Rectal smooth muscle tissue (tissue), 1 donor: Measurements from ENCODE around the gene COL28A1.
"Not testable (repeated sequence)": the region's sequence is repeated elsewhere in the genome, so short reads cannot be mapped to it uniquely, and the experiment has no call there.

ENCODE experiments used
- H3K27ac ChIP-seq: one replicate; pipeline ENCODE4 v1.7.0; 2013; ENCODE audit warnings: low read depth, low read length, inconsistent platforms
- H3K27me3 ChIP-seq: one replicate; pipeline ENCODE4 v1.7.0; 2013; ENCODE audit warnings: low read length; ENCODE audit not compliant: control insufficient read depth, insufficient read depth
- H3K36me3 ChIP-seq: one replicate; pipeline ENCODE4 v1.7.0; 2013; ENCODE audit warnings: low read length; ENCODE audit not compliant: control insufficient read depth, insufficient read depth
- H3K4me1 ChIP-seq: one replicate; pipeline ENCODE4 v1.7.0; 2013; ENCODE audit warnings: low read length; ENCODE audit not compliant: control insufficient read depth, insufficient read depth
- H3K4me3 ChIP-seq: one replicate; pipeline ENCODE4 v1.7.0; 2013; ENCODE audit warnings: low read length
- H3K9ac ChIP-seq: one replicate; pipeline ENCODE4 v1.7.0; 2013; ENCODE audit warnings: low read length

The COL28A1 gene

DNA sequence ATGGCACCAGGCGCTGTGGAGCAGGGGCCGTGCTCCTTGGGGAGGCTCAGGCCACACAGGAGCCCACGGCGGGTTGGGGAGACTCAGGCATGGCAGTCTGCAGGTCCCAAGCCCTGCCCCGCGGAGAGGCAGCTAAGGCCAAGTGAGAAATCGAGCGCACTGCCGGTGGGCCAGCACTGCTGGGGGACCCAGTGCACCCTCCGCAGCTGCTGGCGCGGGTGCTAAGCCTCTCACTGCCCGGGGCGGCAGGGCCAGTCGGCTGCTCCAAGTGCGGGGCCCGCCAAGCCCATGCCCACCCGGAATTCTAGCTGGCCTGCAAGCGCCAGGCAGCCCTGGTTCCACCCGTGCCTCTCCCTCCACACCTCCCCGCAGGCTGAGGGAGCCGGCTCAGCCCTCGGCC, 57.1 kb downstream of the COL28A1 start:
- H3K27me3 ChIP-seq, result no peaks in the 10 kb centered on the region
- no peaks in the 10 kb centered on the region for H3K36me3 ChIP-seq
- no peak overlapping the region for H3K27ac ChIP-seq
- no peak overlapping the region for H3K4me3 ChIP-seq
- no peaks in the 10 kb centered on the region for H3K4me1 ChIP-seq
- H3K9ac ChIP-seq, result no peak overlapping the region

GRCh38 chr7:7477641-7478040, 58.0 kb downstream of the COL28A1 start:
- not testable (repeated sequence) for H3K36me3 ChIP-seq, H3K4me3 ChIP-seq, H3K4me1 ChIP-seq, H3K9ac ChIP-seq, H3K27ac ChIP-seq, H3K27me3 ChIP-seq

DNA sequence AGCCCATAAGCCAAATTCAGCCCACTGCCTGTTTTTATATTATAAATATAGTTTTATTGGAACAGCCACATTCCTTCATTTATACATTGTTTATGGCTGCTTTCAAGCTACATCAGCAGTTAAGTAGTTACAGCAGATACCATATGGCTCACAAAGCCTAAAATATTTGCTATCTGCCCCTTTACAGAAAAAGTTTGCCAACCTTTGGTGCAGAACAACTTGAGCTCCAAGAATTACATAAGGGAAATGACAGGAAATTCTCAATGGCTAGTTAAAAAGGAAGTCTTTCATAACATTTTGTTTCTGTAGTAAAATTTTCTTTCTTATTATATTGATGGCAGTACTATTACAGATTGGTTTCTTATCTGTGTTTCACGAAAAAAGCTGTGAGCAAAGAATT, 59.3 kb downstream of the COL28A1 start:
- Histone ChIP-seq H3K9ac (no peak overlapping the region), H3K36me3 (no peaks in the 10 kb centered on the region), H3K4me3 (no peak overlapping the region), H3K27me3 (no peaks in the 10 kb centered on the region), H3K27ac (no peak overlapping the region), H3K4me1 (no peaks in the 10 kb centered on the region)

DNA sequence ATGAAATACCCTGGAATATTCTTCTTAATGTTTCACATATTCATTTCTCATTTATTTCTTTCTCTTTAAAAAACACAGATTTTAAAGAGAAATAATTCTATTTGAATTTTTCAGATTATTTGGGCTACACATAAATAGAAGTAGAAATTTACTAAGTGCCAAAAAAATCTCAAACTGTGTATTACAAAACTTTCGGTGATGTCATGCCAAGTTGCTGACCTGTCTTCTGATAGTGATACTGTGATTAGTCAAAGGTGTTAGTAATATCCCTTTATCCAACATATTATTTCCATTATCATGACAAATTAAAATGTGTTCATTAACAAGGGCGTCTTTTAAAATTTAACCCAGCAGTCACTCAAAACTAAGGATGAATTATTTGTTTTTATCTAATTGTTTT, 60.1 kb downstream of the COL28A1 start:
- Histone ChIP-seq H3K27ac (no peak overlapping the region), H3K9ac (no peak overlapping the region), H3K4me3 (no peak overlapping the region), H3K36me3 (no peaks in the 10 kb centered on the region), H3K4me1 (no peaks in the 10 kb centered on the region), H3K27me3 (no peaks in the 10 kb centered on the region)

DNA sequence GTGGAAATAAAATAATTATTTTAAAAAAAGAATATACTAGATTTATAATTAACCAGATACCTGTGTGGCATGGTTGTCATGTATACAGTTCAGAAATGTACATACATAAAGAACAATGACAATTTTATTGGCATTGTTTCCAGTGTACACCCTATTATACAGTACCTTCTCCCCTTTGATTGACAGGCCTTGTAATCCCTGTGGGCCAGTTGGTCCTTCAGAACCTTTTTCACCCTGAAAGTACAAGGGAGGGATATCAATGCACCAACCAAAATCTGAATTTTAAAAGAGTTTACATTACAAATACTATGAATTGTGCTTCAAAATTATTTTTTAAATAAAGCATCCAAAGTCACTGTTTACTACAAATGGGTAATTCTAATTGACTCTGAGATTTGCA, 61.2 kb downstream of the COL28A1 start:
- H3K9ac ChIP-seq, result no peak overlapping the region
- no peak overlapping the region for H3K4me3 ChIP-seq
- no peaks in the 10 kb centered on the region for H3K27me3 ChIP-seq
- no peaks in the 10 kb centered on the region for H3K4me1 ChIP-seq
- H3K27ac ChIP-seq, result no peak overlapping the region
- no peaks in the 10 kb centered on the region for H3K36me3 ChIP-seq

GRCh38 chr7:7464991-7465765, 70.5 kb downstream of the COL28A1 start:
- H3K27ac ChIP-seq, H3K36me3 ChIP-seq, H3K4me3 ChIP-seq, H3K27me3 ChIP-seq, H3K9ac ChIP-seq, H3K4me1 ChIP-seq: not testable (repeated sequence)

DNA sequence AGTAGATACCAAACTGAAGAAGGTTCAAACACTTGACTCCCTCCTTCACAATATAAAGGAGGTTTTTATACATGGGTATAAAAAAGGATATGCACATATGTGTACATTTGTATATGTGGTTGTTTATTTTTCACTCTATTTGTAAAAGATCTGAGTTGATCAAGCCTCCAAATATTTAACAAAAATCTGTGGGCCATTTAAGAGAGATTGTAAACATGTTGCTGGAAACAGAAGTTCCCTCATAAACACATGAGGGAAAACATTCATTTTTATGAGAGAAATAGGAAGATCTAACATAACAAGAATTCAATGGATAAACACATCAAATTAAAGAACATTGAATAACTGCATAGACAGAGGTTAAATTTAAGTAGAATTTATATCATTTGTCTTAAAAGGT, 81.7 kb downstream of the COL28A1 start:
- H3K4me3 ChIP-seq, result no peak overlapping the region
- H3K9ac ChIP-seq, result no peak overlapping the region
- H3K27ac ChIP-seq, result no peak overlapping the region
- H3K36me3 ChIP-seq, result no peaks in the 10 kb centered on the region
- no peaks in the 10 kb centered on the region for H3K27me3 ChIP-seq
- H3K4me1 ChIP-seq, result no peaks in the 10 kb centered on the region

- Histone ChIP-seq H3K4me1 (no peaks in the 10 kb centered on the region), H3K4me3 (no peak overlapping the region), H3K36me3 (no peaks in the 10 kb centered on the region), H3K9ac (no peak overlapping the region), H3K27ac (no peak overlapping the region), H3K27me3 (no peaks in the 10 kb centered on the region)
Measured at GRCh38 chr7:7452652-7453051, 83.0 kb downstream of the COL28A1 start.

DNA sequence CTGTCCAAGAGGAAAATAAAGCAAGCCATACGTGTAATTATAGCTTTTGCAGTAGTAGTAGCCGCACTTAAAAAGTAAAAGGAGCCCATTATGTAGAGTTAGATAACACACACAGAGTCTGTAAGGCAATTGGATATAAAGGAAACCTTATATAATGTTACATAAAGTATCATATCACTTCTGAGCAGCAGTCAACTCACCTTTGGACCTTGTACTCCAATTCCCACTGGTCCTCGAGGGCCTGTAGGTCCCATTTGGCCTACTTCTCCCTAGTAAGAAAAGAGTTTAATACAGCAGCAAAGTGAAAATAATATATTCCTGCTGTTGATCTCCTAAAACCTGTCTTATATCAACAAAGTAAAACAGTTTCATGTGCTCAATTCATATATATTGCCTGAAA, 83.6 kb downstream of the COL28A1 start:
- Histone ChIP-seq H3K4me1 (no peaks in the 10 kb centered on the region), H3K4me3 (no peak overlapping the region), H3K27me3 (no peaks in the 10 kb centered on the region), H3K36me3 (no peaks in the 10 kb centered on the region), H3K27ac (no peak overlapping the region), H3K9ac (no peak overlapping the region)

DNA sequence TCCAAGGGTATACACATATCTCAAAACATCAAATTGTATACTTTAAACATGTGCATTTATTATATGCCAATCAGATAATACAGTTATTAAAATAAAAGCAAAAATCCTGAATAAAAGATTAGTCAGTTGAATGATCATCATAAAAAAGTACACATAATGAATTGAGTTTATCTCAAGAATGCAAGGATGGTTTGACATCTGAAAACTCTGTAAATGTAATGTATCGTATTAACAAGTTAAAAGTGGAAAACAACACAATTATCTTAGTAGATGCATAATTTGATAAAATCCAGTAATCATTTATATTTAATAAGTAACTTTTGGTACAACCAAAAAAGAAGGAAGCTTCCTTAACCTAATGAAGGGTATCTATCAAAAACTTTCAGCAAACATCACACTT, 86.6 kb downstream of the COL28A1 start:
- Histone ChIP-seq H3K9ac (no peak overlapping the region), H3K36me3 (no peaks in the 10 kb centered on the region), H3K4me3 (no peak overlapping the region), H3K27ac (no peak overlapping the region), H3K4me1 (no peaks in the 10 kb centered on the region), H3K27me3 (no peaks in the 10 kb centered on the region)

- H3K27ac ChIP-seq, result no peak overlapping the region
- H3K36me3 ChIP-seq, result no peaks in the 10 kb centered on the region
Measured at GRCh38 chr7:7446616-7447015, 89.1 kb downstream of the COL28A1 start.

DNA sequence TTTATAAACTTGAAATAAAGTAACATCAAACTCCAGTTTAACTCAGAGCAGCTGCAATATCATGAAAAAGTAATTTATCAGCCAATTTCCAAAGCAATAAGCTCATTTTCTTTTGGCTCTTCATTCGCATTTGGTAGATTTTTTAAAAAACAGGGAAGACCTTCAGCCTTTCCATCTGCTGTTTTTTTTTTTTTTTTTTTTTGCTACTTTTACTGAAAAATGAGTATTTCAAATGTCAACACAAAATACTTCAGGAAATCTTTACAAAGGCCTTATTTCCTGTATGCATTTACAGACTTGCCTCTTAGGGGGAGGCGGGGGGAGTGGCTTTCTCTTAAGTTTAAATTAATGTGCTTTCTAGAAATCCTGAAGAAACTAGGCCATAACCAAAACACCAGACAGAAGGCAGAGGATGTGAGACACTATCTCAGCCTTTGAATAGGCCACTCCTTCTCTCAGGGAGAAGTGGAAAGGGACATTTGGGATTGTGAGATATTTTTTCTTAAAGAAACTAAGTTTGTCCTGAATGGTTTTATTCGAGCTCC, 91.8 kb downstream of the COL28A1 start:
- Histone ChIP-seq H3K4me3 (no peak overlapping the region), H3K36me3 (no peaks in the 10 kb centered on the region), H3K9ac (no peak overlapping the region), H3K27ac (no peak overlapping the region), H3K27me3 (no peaks in the 10 kb centered on the region), H3K4me1 (no peaks in the 10 kb centered on the region)

More at GRCh38 chr7:7446616-7447015, 89.1 kb downstream of the COL28A1 start:
- H3K9ac ChIP-seq, result no peak overlapping the region
- H3K27me3 ChIP-seq, result no peaks in the 10 kb centered on the region
- no peaks in the 10 kb centered on the region for H3K4me1 ChIP-seq
- no peak overlapping the region for H3K4me3 ChIP-seq

DNA sequence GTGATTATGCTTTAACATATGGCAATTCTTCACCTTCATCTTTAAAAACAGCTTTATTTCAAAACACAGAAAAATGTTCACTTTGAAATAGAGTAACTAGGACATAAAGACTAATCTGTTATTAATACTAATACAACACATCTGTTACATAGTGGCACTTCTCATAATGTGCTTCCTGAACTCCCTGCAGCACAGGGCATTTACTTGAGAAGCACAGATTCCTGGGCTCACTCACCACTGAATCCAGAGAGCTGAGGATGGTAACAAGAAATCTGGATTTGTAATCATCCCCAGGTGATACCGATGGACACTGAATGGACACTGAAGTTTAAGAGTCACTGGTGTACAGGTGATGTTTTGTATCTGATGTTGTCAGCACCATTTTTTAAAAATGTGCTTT, 96.1 kb downstream of the COL28A1 start:
- H3K4me1 ChIP-seq, result no peaks in the 10 kb centered on the region
- no peak overlapping the region for H3K27ac ChIP-seq
- H3K27me3 ChIP-seq, result no peaks in the 10 kb centered on the region
- no peak overlapping the region for H3K9ac ChIP-seq
- H3K36me3 ChIP-seq, result no peaks in the 10 kb centered on the region
- H3K4me3 ChIP-seq, result no peak overlapping the region
